Mesothelial cell of epicardium (in vitro differentiated cells): ENCODE measurements around the gene GFM2. TPM values are rescaled to one million over a fixed set of nuclear protein-coding genes. Genes with fewer than 3 reads are reported as not detected.
A peak's percentile ranks its signal among the peaks of the same experiment; 100 is the strongest.
"Not testable (repeated sequence)": the region's sequence is repeated elsewhere in the genome, so short reads cannot be mapped to it uniquely, and the experiment has no call there.

ENCODE experiments used
- DNase-seq, 2 experiments: peaks; one replicate each; pipeline ENCODE4 v3.0.0; 2021; ENCODE audit warnings: low spot score in 2 of 2; ENCODE audit not compliant: unreplicated experiment in 2 of 2
- H3K27ac Mint-ChIP-seq: 2 replicates; pipeline ENCODE4 v1.8.0; 2021; ENCODE audit warnings: mixed read lengths
- H3K27me3 Mint-ChIP-seq: 2 replicates; pipeline ENCODE4 v1.8.0; 2021; ENCODE audit warnings: low read depth, mixed read lengths
- H3K36me3 Mint-ChIP-seq: 2 replicates; pipeline ENCODE4 v1.8.0; 2021; ENCODE audit warnings: mixed read lengths
- H3K4me1 Mint-ChIP-seq: 2 replicates; pipeline ENCODE4 v1.8.0; 2021; ENCODE audit warnings: mixed read lengths
- H3K4me3 Mint-ChIP-seq: 2 replicates; pipeline ENCODE4 v1.8.0; 2021; ENCODE audit warnings: mild to moderate bottlenecking, moderate library complexity, mixed read lengths
- H3K9me3 Mint-ChIP-seq: 2 replicates; pipeline ENCODE4 v1.8.0; 2021; ENCODE audit warnings: mixed read lengths
- CTCF ChIP-seq: fragments of 200-600 bp; sonication (generic); IDR thresholded peaks from one replicate; pipeline ENCODE4 v1.5.0; 2021; ENCODE audit warnings: antibody characterized with exemption; ENCODE audit not compliant: unreplicated experiment
- total RNA-seq: library from RNA; stranded (reverse); gene quantifications from 3 replicates; pipeline ENCODE4 v1.2.1, GENCODE V29; 2021

GFM2 gene
- total RNA-seq, result 34.3 to 37.3 TPM (median 37.3 TPM) in 3 replicates

- DNase-seq, result peak; percentile 81 to 94
- H3K9me3 Mint-ChIP-seq, result no peaks in the 10 kb centered on the region
- H3K27ac Mint-ChIP-seq, result peak within 1 kb of the TSS; percentile 99
- H3K27me3 Mint-ChIP-seq, result no peaks in the 10 kb centered on the region
- H3K4me1 Mint-ChIP-seq, result peaks cover 25% of the 10 kb centered on the region
- H3K4me3 Mint-ChIP-seq, result peak within 1 kb of the TSS; percentile 100
- TF ChIP-seq CTCF, result no peak
- peaks cover 14% of the 10 kb centered on the region for H3K36me3 Mint-ChIP-seq
These were observed at the start of gene GFM2, which contains the start of gene NSA2 for GRCh38 chr5:74766849-74767578. TSS of gene GFM2 (minus strand) at chr5:74767117. CDS start at chr5:74763742, 3,375 bp downstream. TSS of gene NSA2 (plus strand) at chr5:74767249. CDS start at chr5:74767361, 112 bp downstream.

GRCh38 chr5:74810915-74811314 is 44.0 kb upstream of the GFM2 start:
- H3K27me3 Mint-ChIP-seq, result no peaks in the 10 kb centered on the region
- no peak overlapping the region for H3K4me3 Mint-ChIP-seq
- no peak for TF ChIP-seq CTCF
- peaks cover 17% of the 10 kb centered on the region for H3K36me3 Mint-ChIP-seq
- no peak overlapping the region for H3K27ac Mint-ChIP-seq
- DNase-seq, result no peak
- H3K9me3 Mint-ChIP-seq, result peaks cover 9% of the 10 kb centered on the region
- no peaks in the 10 kb centered on the region for H3K4me1 Mint-ChIP-seq

- no peaks in the 10 kb centered on the region for H3K27me3 Mint-ChIP-seq
- DNase-seq, result no peak
- no peaks in the 10 kb centered on the region for H3K4me1 Mint-ChIP-seq
- no peaks in the 10 kb centered on the region for H3K9me3 Mint-ChIP-seq
- no peak overlapping the region for H3K4me3 Mint-ChIP-seq
- no peak for TF ChIP-seq CTCF
- peaks cover 9% of the 10 kb centered on the region for H3K36me3 Mint-ChIP-seq
- H3K27ac Mint-ChIP-seq, result no peak overlapping the region
These were observed 35.0 kb upstream of the GFM2 start for GRCh38 chr5:74801941-74802340.

GRCh38 chr5:74801197-74801596 is 34.3 kb upstream of the GFM2 start:
- H3K27me3 Mint-ChIP-seq, result no peaks in the 10 kb centered on the region
- no peak overlapping the region for H3K4me3 Mint-ChIP-seq
- peaks cover 12% of the 10 kb centered on the region for H3K36me3 Mint-ChIP-seq
- H3K27ac Mint-ChIP-seq, result no peak overlapping the region
- no peak for DNase-seq
- no peaks in the 10 kb centered on the region for H3K4me1 Mint-ChIP-seq
- TF ChIP-seq CTCF, result no peak
- no peaks in the 10 kb centered on the region for H3K9me3 Mint-ChIP-seq

- H3K4me3 Mint-ChIP-seq, result no peak overlapping the region
- no peaks in the 10 kb centered on the region for H3K4me1 Mint-ChIP-seq
- H3K36me3 Mint-ChIP-seq, result peaks cover 14% of the 10 kb centered on the region
- no peaks in the 10 kb centered on the region for H3K9me3 Mint-ChIP-seq
- no peaks in the 10 kb centered on the region for H3K27me3 Mint-ChIP-seq
- no peak overlapping the region for H3K27ac Mint-ChIP-seq
- no peak for DNase-seq
- no peak for TF ChIP-seq CTCF
These were observed 32.3 kb upstream of the GFM2 start for GRCh38 chr5:74798977-74799911.

GRCh38 chr5:74791669-74792068 is 24.8 kb upstream of the GFM2 start:
- Mint-ChIP-seq H3K36me3 (peaks cover 61% of the 10 kb centered on the region), H3K9me3 (peaks cover 12% of the 10 kb centered on the region)
- not testable (repeated sequence) for H3K27ac Mint-ChIP-seq, H3K4me1 Mint-ChIP-seq, H3K27me3 Mint-ChIP-seq, H3K4me3 Mint-ChIP-seq, DNase-seq
